GM12865 (cell line): ENCODE data around the gene SMC3.
A peak's percentile ranks its signal among the peaks of the same experiment; 100 is the strongest.

ENCODE experiments used
- DNase-seq: peaks from one replicate; pipeline ENCODE4 v3.0.0; 2010; ENCODE audit warnings: low read depth
- H3K4me3 ChIP-seq: 2 replicates; pipeline ENCODE4 v1.5.1; 2011; ENCODE audit warnings: mild to moderate bottlenecking, low read depth, low read length, control low read depth
- CTCF ChIP-seq: IDR thresholded peaks from 2 replicates; pipeline ENCODE4 v1.5.1; 2011; ENCODE audit warnings: low read length, control low read depth, low read depth, inconsistent platforms; ENCODE audit not compliant: insufficient read depth; ENCODE audit errors: missing control alignments

Gene SMC3

GRCh38 chr10:110556969-110557601, 10.4 kb upstream of the SMC3 start:
- TF ChIP-seq CTCF, result peak; percentile 82
- H3K4me3 ChIP-seq, result no peak overlapping the region
- DNase-seq, result peak; percentile 82

GRCh38 chr10:110558041-110558440, 9.5 kb upstream of the SMC3 start:
- TF ChIP-seq CTCF, result no peak
- no peak for DNase-seq
- no peak overlapping the region for H3K4me3 ChIP-seq

GRCh38 chr10:110560012-110560411, 7.5 kb upstream of the SMC3 start:
- H3K4me3 ChIP-seq, result no peak overlapping the region
- no peak for TF ChIP-seq CTCF
- no peak for DNase-seq

GRCh38 chr10:110561292-110561691, 6.2 kb upstream of the SMC3 start:
- H3K4me3 ChIP-seq, result no peak overlapping the region
- no peak for DNase-seq
- TF ChIP-seq CTCF, result no peak

GRCh38 chr10:110562348-110562747, 5.1 kb upstream of the SMC3 start:
- no peak overlapping the region for H3K4me3 ChIP-seq
- DNase-seq, result no peak
- no peak for TF ChIP-seq CTCF

- no peak for TF ChIP-seq CTCF
- H3K4me3 ChIP-seq, result no peak overlapping the region
Measured at GRCh38 chr10:110563132-110563531, 4.4 kb upstream of the SMC3 start.

GRCh38 chr10:110566472-110567200, 859 bp upstream of the SMC3 start:
- no peak for DNase-seq

More at GRCh38 chr10:110563132-110563531, 4.4 kb upstream of the SMC3 start:
- no peak for DNase-seq

More at GRCh38 chr10:110566472-110567200, 859 bp upstream of the SMC3 start:
- no peak for TF ChIP-seq CTCF
- H3K4me3 ChIP-seq, result peak overlapping the region; percentile 75
